Measurements from ENCODE around the gene LRRN2. TPM values are rescaled to one million over a fixed set of nuclear protein-coding genes. Genes with fewer than 3 reads are reported as not detected.

Gene LRRN2
- polyA plus RNA-seq, 1 donor from 2014 or later = 3.3 TPM

DNA sequence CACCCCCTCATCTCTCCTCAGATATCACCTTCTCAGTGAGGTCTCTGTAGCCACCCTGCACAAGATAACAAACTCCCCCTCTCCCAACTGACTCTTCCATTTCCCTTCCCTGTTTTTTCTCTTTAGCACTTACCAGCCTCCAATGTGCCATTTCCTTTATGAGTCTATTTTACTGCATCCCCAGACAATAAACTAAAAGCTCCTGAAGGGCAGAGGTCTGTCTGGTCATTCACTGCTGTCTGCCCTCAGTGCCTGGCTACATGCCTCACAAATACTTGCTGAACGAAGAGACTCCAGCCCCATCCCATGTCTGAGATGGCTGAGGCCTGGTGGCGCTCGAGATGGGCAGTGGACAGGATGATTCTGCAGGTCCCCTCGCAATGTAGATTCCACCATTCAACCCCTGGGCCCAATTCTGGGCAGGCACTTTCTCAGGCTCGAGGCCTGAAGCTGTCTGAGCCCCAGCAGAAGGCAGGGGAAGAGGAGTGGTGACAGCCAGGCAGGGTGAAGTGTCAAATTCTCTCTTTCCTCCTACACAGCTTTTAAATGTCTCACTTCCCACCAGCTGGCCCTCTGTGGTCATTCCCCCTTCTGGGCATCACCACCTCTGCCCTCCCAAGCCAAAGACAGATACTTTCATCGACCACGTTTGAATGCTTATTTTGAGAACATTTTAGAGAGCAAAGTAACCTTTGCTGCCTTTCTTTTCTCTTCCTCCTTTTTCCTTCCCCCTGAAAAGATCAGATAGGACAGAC is 6.6 kb downstream of the LRRN2 start:
- Histone ChIP-seq H3K27me3 (ENCODE audit: insufficient read depth, low read depth, low read length) (no peaks in the 10 kb centered on the region), H3F3A (ENCODE audit: insufficient read depth, low read length, poor library complexity, severe bottlenecking) (no peaks in the 10 kb centered on the region), H2AFZ (ENCODE audit: low read depth, low read length) (no peak overlapping the region), H3K9ac (ENCODE audit: low read length) (no peak overlapping the region), H4K20me1 (ENCODE audit: insufficient read depth) (no peaks in the 10 kb centered on the region), H3K27ac (ENCODE audit: low read length) (no peak overlapping the region), H3K9me2 (ENCODE audit: insufficient read depth, low read length) (no peaks in the 10 kb centered on the region), H3K4me3 (ENCODE audit: low read length) (no peak overlapping the region), H3K79me2 (replicated peaks; ENCODE audit: insufficient read depth, low read length) (peaks cover 4% of the 10 kb centered on the region), H3K36me3 (ENCODE audit: insufficient read depth, low read length) (no peaks in the 10 kb centered on the region), H3K9me3 (ENCODE audit: low read length) (no peaks in the 10 kb centered on the region), H3K4me2 (ENCODE audit: low read length) (no peak overlapping the region)
- no peak for TF ChIP-seq TAF1 (IDR thresholded peaks at IDR 0.05; ENCODE audit: low read depth)
- no peak for TF ChIP-seq MXI1 (conservative IDR thresholded peaks at IDR 0.05; ENCODE audit: poor library complexity, severe bottlenecking)
- TF ChIP-seq, protein P1, sequence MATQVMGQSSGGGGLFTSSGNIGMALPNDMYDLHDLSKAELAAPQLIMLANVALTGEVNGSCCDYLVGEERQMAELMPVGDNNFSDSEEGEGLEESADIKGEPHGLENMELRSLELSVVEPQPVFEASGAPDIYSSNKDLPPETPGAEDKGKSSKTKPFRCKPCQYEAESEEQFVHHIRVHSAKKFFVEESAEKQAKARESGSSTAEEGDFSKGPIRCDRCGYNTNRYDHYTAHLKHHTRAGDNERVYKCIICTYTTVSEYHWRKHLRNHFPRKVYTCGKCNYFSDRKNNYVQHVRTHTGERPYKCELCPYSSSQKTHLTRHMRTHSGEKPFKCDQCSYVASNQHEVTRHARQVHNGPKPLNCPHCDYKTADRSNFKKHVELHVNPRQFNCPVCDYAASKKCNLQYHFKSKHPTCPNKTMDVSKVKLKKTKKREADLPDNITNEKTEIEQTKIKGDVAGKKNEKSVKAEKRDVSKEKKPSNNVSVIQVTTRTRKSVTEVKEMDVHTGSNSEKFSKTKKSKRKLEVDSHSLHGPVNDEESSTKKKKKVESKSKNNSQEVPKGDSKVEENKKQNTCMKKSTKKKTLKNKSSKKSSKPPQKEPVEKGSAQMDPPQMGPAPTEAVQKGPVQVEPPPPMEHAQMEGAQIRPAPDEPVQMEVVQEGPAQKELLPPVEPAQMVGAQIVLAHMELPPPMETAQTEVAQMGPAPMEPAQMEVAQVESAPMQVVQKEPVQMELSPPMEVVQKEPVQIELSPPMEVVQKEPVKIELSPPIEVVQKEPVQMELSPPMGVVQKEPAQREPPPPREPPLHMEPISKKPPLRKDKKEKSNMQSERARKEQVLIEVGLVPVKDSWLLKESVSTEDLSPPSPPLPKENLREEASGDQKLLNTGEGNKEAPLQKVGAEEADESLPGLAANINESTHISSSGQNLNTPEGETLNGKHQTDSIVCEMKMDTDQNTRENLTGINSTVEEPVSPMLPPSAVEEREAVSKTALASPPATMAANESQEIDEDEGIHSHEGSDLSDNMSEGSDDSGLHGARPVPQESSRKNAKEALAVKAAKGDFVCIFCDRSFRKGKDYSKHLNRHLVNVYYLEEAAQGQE (IDR thresholded peaks at IDR 0.05; ENCODE audit: borderline replicate concordance) = no peak
- TF ChIP-seq RAD21 (conservative IDR thresholded peaks at IDR 0.05) = no peak
- TF ChIP-seq, protein P2, sequence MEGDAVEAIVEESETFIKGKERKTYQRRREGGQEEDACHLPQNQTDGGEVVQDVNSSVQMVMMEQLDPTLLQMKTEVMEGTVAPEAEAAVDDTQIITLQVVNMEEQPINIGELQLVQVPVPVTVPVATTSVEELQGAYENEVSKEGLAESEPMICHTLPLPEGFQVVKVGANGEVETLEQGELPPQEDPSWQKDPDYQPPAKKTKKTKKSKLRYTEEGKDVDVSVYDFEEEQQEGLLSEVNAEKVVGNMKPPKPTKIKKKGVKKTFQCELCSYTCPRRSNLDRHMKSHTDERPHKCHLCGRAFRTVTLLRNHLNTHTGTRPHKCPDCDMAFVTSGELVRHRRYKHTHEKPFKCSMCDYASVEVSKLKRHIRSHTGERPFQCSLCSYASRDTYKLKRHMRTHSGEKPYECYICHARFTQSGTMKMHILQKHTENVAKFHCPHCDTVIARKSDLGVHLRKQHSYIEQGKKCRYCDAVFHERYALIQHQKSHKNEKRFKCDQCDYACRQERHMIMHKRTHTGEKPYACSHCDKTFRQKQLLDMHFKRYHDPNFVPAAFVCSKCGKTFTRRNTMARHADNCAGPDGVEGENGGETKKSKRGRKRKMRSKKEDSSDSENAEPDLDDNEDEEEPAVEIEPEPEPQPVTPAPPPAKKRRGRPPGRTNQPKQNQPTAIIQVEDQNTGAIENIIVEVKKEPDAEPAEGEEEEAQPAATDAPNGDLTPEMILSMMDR (IDR thresholded peaks at IDR 0.05; ENCODE audit: poor library complexity, severe bottlenecking) = no peak
- no peak for TF ChIP-seq EZH2 (IDR thresholded peaks at IDR 0.05; ENCODE audit: borderline replicate concordance, insufficient read depth, low read length, poor library complexity, severe bottlenecking)
- no peak for TF ChIP-seq SMC3 (conservative IDR thresholded peaks at IDR 0.05; ENCODE audit: poor library complexity)
- TF ChIP-seq EP300 (conservative IDR thresholded peaks at IDR 0.05; ENCODE audit: poor library complexity, severe bottlenecking) = no peak
- TF ChIP-seq POLR2AphosphoS5 (IDR thresholded peaks at IDR 0.05) = no peak

DNA sequence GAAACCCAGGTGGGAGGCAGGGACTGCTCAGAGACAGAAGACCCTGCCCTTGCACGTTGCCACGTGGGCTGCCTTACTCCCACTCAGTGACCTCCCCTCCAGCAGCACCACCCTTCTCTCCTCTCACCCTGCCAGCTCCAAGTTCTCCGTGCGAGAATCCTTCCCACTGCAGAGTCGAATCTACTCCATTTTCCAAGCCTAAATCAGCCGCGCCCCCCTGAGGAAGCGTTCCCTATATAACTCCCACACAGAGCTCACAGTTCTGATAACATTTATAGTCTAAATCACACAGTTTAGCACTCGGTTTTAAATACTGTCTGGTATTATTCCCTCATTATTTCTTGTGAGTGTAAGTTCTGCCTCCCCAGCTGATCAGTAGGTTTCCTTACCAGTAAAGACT is 7.7 kb downstream of the LRRN2 start:
- no peaks in the 10 kb centered on the region for H4K20me1 ChIP-seq (ENCODE audit: insufficient read depth)
- H2AFZ ChIP-seq (ENCODE audit: low read depth, low read length) = no peak overlapping the region
- TF ChIP-seq EP300 (conservative IDR thresholded peaks at IDR 0.05; ENCODE audit: poor library complexity, severe bottlenecking) (no peak), RAD21 (conservative IDR thresholded peaks at IDR 0.05) (no peak), MXI1 (conservative IDR thresholded peaks at IDR 0.05; ENCODE audit: poor library complexity, severe bottlenecking) (no peak), EZH2 (IDR thresholded peaks at IDR 0.05; ENCODE audit: borderline replicate concordance, insufficient read depth, low read length, poor library complexity, severe bottlenecking) (no peak), TAF1 (IDR thresholded peaks at IDR 0.05; ENCODE audit: low read depth) (no peak)
- TF ChIP-seq, protein P2 (IDR thresholded peaks at IDR 0.05; ENCODE audit: poor library complexity, severe bottlenecking) = no peak
- H3K4me2 ChIP-seq (ENCODE audit: low read length) = no peak overlapping the region
- no peak overlapping the region for H3K27ac ChIP-seq (ENCODE audit: low read length)
- H3K9ac ChIP-seq (ENCODE audit: low read length) = no peak overlapping the region
- no peaks in the 10 kb centered on the region for H3K9me3 ChIP-seq (ENCODE audit: low read length)
- H3K36me3 ChIP-seq (ENCODE audit: insufficient read depth, low read length) = no peaks in the 10 kb centered on the region
- no peaks in the 10 kb centered on the region for H3K27me3 ChIP-seq (ENCODE audit: insufficient read depth, low read depth, low read length)
- no peaks in the 10 kb centered on the region for H3K9me2 ChIP-seq (ENCODE audit: insufficient read depth, low read length)
- H3K4me3 ChIP-seq (ENCODE audit: low read length) = no peak overlapping the region
- H3K79me2 ChIP-seq (replicated peaks; ENCODE audit: insufficient read depth, low read length) = no peaks in the 10 kb centered on the region
- no peaks in the 10 kb centered on the region for H3F3A ChIP-seq (ENCODE audit: insufficient read depth, low read length, poor library complexity, severe bottlenecking)
